ENCODE data around the gene IGFBP6.

GRCh38 chr12:53147653-53148052, 50.2 kb downstream of the IGFBP6 start:
- TF ChIP-seq CTCF (IDR thresholded peaks at IDR 0.05) (no peak), EZH2 (IDR thresholded peaks at IDR 0.05; ENCODE audit: borderline replicate concordance, insufficient read depth, low read depth, low read length, poor library complexity, severe bottlenecking) (no peak)

Data from B cell (primary cell).